IMR-90 (cell line): Measurements from ENCODE around the gene CCN6. TPM values are rescaled to one million over a fixed set of nuclear protein-coding genes. Genes with fewer than 3 reads are reported as not detected.

Experiments
- polyA plus RNA-seq, 3 experiments: library from polyadenylated mRNA; depleted of rRNA; stranded (reverse); fragments of >200 nt; gene quantifications; 2 replicates each; pipeline ENCODE4 v1.2.3, GENCODE V29; 2012; ENCODE audit warnings: low replicate concordance in 1 of 3
- total RNA-seq: library from RNA; depleted of rRNA; stranded (reverse); fragments of >200 nt; gene quantifications from 2 replicates; pipeline ENCODE4 v1.2.3, GENCODE V29; 2012; rRNA removed

CCN6 gene
- total and polyA plus RNA-seq, 2 of the 4 experiments (the other 2 are of a cell fraction): not detected

Other genes with a start within 250 kb of the CCN6 start
- 36.4 and 41.1 TPM in 2 replicates for gene FYN, start 180.7 kb upstream of the CCN6 start, total RNA-seq
- 30.8 and 35.1 TPM in 2 replicates for gene FYN, start 180.7 kb upstream of the CCN6 start, polyA plus RNA-seq (2012; rRNA removed)
- gene TUBE1, start 33.4 kb downstream of the CCN6 start, total RNA-seq: 8.6 and 10.0 TPM in 2 replicates
- 6.5 and 7.9 TPM in 2 replicates for gene TUBE1, start 33.4 kb downstream of the CCN6 start, polyA plus RNA-seq (2012; rRNA removed)
- gene FAM229B, start 33.5 kb downstream of the CCN6 start, total RNA-seq: 8.6 and 11.4 TPM in 2 replicates
- 23.2 and 25.6 TPM in 2 replicates for gene FAM229B, start 33.5 kb downstream of the CCN6 start, polyA plus RNA-seq (2012; rRNA removed)
- gene LAMA4, start 200.5 kb downstream of the CCN6 start, total RNA-seq: 29.7 and 35.8 TPM in 2 replicates
- gene LAMA4, start 200.5 kb downstream of the CCN6 start, polyA plus RNA-seq (2012; rRNA removed): 28.9 and 33.9 TPM in 2 replicates